K562 (cell line): ENCODE measurements around the gene GATC. TPM values are rescaled to one million over a fixed set of nuclear protein-coding genes. Genes with fewer than 3 reads are reported as not detected.

Experiments
- ATF6 ChIP-seq: sonication (generic); formaldehyde crosslinking; IDR thresholded peaks from 2 replicates; pipeline ENCODE4 v1.4.0; 2020; ENCODE audit warnings: mild to moderate bottlenecking, missing genetic modification reagents
- CBX8 ChIP-seq: fragments of 200-600 bp; sonication (generic); IDR thresholded peaks from 2 replicates; pipeline ENCODE4 v1.6.1; 2012; ENCODE audit warnings: borderline replicate concordance, mixed run types, low read depth, mild to moderate bottlenecking, moderate library complexity, mixed read lengths, low read length, control low read depth, inconsistent platforms; ENCODE audit not compliant: poor library complexity, severe bottlenecking; ENCODE audit errors: extremely low read depth
- CREB1 ChIP-seq, 2 experiments: sonication (generic) in 1 of 2; formaldehyde crosslinking in 1 of 2; IDR thresholded peaks; 2 replicates each; pipeline versions ENCODE4 v1.6.1 to v1.8.0; 2012 to 2022; ENCODE audit warnings: inconsistent platforms in 1 of 2, mild to moderate bottlenecking in 1 of 2, missing genetic modification reagents in 1 of 2, moderate library complexity in 1 of 2
- E2F1 ChIP-seq: sonication (generic); formaldehyde crosslinking; IDR thresholded peaks from 2 replicates; pipeline ENCODE4 v1.8.1; 2023; ENCODE audit warnings: mild to moderate bottlenecking, missing genetic modification reagents, moderate library complexity
- FOXP1 ChIP-seq: sonication (generic); formaldehyde crosslinking; IDR thresholded peaks from 2 replicates; pipeline ENCODE4 v1.8.0; 2022; ENCODE audit warnings: mild to moderate bottlenecking, missing genetic modification reagents
- HES1 ChIP-seq: fragments of 450-650 bp; IDR thresholded peaks from 2 replicates; pipeline ENCODE4 v1.6.1; 2016; ENCODE audit warnings: low read depth, mild to moderate bottlenecking, moderate library complexity
- HMG20B ChIP-seq: fragments of 250-450 bp; sonication (Bioruptor Pico); IDR thresholded peaks from 2 replicates; pipeline ENCODE4 v1.5.0; 2021; ENCODE audit warnings: mild to moderate bottlenecking
- MAFK ChIP-seq: IDR thresholded peaks from 2 replicates; pipeline ENCODE4 v1.6.1; 2011; ENCODE audit warnings: low read length, improper control_type of control experiment
- NEUROD1 ChIP-seq: fragments of 150-350 bp; IDR thresholded peaks from 2 replicates; pipeline ENCODE4 v1.6.1; 2014; ENCODE audit warnings: borderline replicate concordance, low read length, low read depth; ENCODE audit not compliant: partially characterized antibody
- POU5F1 ChIP-seq: fragments of 150-350 bp; IDR thresholded peaks from 2 replicates; pipeline ENCODE4 v1.6.1; 2014; ENCODE audit warnings: borderline replicate concordance, low read length, low read depth, mild to moderate bottlenecking; ENCODE audit not compliant: partially characterized antibody
- PURB ChIP-seq: sonication (generic); formaldehyde crosslinking; IDR thresholded peaks from 2 replicates; pipeline ENCODE4 v1.9.0; 2021; ENCODE audit warnings: low read depth, mild to moderate bottlenecking, missing genetic modification reagents
- SREBF1 ChIP-seq: fragments of 150-350 bp; IDR thresholded peaks from 2 replicates; pipeline ENCODE4 v1.6.1; 2014; ENCODE audit warnings: antibody characterized with exemption, low read depth, low read length, borderline replicate concordance
- TBP ChIP-seq: optimal IDR thresholded peaks from 2 replicates; pipeline ENCODE3; 2011; ENCODE audit warnings: low read depth, low read length, improper control_type of control experiment
- U2AF1 ChIP-seq: fragments of 200-400 bp; formaldehyde crosslinking; optimal IDR thresholded peaks from 2 replicates; pipeline ENCODE3; 2017; ENCODE audit warnings: mild to moderate bottlenecking, low read depth, low read length, moderate library complexity
- YY1 ChIP-seq, 3 experiments: IDR thresholded peaks; 2 replicates each; pipeline ENCODE4 v1.6.1; 2011; ENCODE audit warnings: low read length in 2 of 3, mild to moderate bottlenecking in 2 of 3, moderate library complexity in 2 of 3, borderline replicate concordance in 1 of 3, control low read depth in 1 of 3, low read depth in 1 of 3; ENCODE audit not compliant: insufficient read depth in 3 of 3, insufficient replicate concordance in 2 of 3, control insufficient read depth in 1 of 3, insufficient read length in 1 of 3; ENCODE audit errors: extremely low read depth in 1 of 3
- ZKSCAN1 ChIP-seq: fragments of 150-350 bp; IDR thresholded peaks from 2 replicates; pipeline ENCODE4 v1.6.1; 2016; ENCODE audit warnings: low read depth, low read length
- ZNF146 ChIP-seq: IDR thresholded peaks from one replicate; pipeline ENCODE4 v1.6.1; 2018; ENCODE audit warnings: missing compliant biosample characterization; ENCODE audit not compliant: unreplicated experiment
- ZNF184 ChIP-seq: sonication (generic); formaldehyde crosslinking; IDR thresholded peaks from 2 replicates; pipeline ENCODE4 v1.5.0; 2020; ENCODE audit warnings: missing genetic modification reagents
- ZNF511 ChIP-seq: sonication (generic); formaldehyde crosslinking; IDR thresholded peaks from 2 replicates; pipeline ENCODE4 v1.8.0; 2022; ENCODE audit warnings: mild to moderate bottlenecking, missing genetic modification reagents
- ZNF699 ChIP-seq: fragments of 250-450 bp; sonication (Bioruptor Pico); IDR thresholded peaks from 2 replicates; pipeline ENCODE4 v1.8.0; 2021; ENCODE audit warnings: mild to moderate bottlenecking, moderate library complexity; ENCODE audit not compliant: insufficient replicate concordance
- ZNF764 ChIP-seq: fragments of 250-450 bp; sonication (Bioruptor Pico); IDR thresholded peaks from 2 replicates; pipeline ENCODE4 v1.4.0; 2020; ENCODE audit warnings: low read depth, mild to moderate bottlenecking, moderate library complexity
- polyA plus RNA-seq, 8 experiments: library from polyadenylated mRNA; depleted of rRNA in 4 of 8; stranded (reverse) in 5 of 8; unstranded in 3 of 8; fragments of >200 nt; fragmentation: Nextera tagmentation in 2 of 8; fragmentation: Illumina TruSeq in 1 of 8; extraction: Ambion mirVana in 2 of 8; extraction: Trizol in 1 of 8; gene quantifications; 2 replicates each; pipeline versions ENCODE4 v1.2.1 to v1.2.3, GENCODE V29; 2011 to 2014; ENCODE audit warnings: inconsistent platforms in 1 of 8, missing spikeins in 1 of 8
- total RNA-seq, 7 experiments: library from RNA; depleted of rRNA in 6 of 7; stranded (reverse); fragments of >200 nt in 6 of 7; fragmentation: Illumina TruSeq in 2 of 7; extraction: Trizol in 2 of 7; gene quantifications; 2 replicates each; pipeline versions ENCODE4 v1.2.1 to v1.2.3, GENCODE V29; 2011 to 2021; ENCODE audit warnings: low replicate concordance in 1 of 7

Gene GATC
- total and polyA plus RNA-seq, 9 of the 15 experiments (the other 6 are each of a cell fraction or from before 2014, with no cell fraction given) = 5.8 to 52.6 (median 28.2) TPM

- no peak for TF ChIP-seq E2F1 (CRISPR knock-in tag)
- TF ChIP-seq YY1 (IDR thresholded peaks at IDR 0.05; ENCODE audit: borderline replicate concordance in 1 of 3, control insufficient read depth in 1 of 3, extremely low read depth in 1 of 3, insufficient read depth in 3 of 3, insufficient read length in 1 of 3, insufficient replicate concordance in 2 of 3, low read depth in 1 of 3, low read length in 2 of 3) = peak; percentile 66 to 95 (median 91)
- no peak for TF ChIP-seq POU5F1
- TF ChIP-seq CREB1 (IDR thresholded peaks at IDR 0.05) = peak; percentile 100
- TF ChIP-seq CREB1 (CRISPR knock-in tag; IDR thresholded peaks at IDR 0.05) = peak; percentile 100
- peak; percentile 95 for TF ChIP-seq ZKSCAN1
- TF ChIP-seq ZNF764 (CRISPR knock-in tag) = no peak
- TF ChIP-seq FOXP1 = peak; percentile 94
- no peak; the same call in 1 of the 2 replicates for TF ChIP-seq MAFK
- TF ChIP-seq CBX8 = no peak
- no peak for TF ChIP-seq HES1
- peak; percentile 48 for TF ChIP-seq ZNF511 (CRISPR knock-in tag)
- no peak for TF ChIP-seq ZNF699 (CRISPR knock-in tag)
- TF ChIP-seq ZNF146 (CRISPR knock-in tag) = peak; percentile 16
- no peak; the same call in 1 of the 2 replicates for TF ChIP-seq ATF6 (CRISPR knock-in tag)
- TF ChIP-seq U2AF1 = peak; percentile 66
- TF ChIP-seq PURB (CRISPR knock-in tag) = no peak
- TF ChIP-seq HMG20B (CRISPR knock-in tag) = no peak
- no peak for TF ChIP-seq SREBF1
- no peak for TF ChIP-seq NEUROD1
- peak; percentile 85 for TF ChIP-seq TBP
- TF ChIP-seq ZNF184 (CRISPR knock-in tag) = no peak
Observed at GRCh38 chr12:120445911-120446843, at the start of gene GATC, which contains the start of gene TRIAP1 (continued).
